GM12891 (cell line): ENCODE results near the gene VWC2.

Experiments
- POLR2A ChIP-seq: IDR thresholded peaks from 2 replicates; pipeline ENCODE4 v1.6.1; 2011; ENCODE audit warnings: low read depth, low read length, control low read depth
- POLR2AphosphoS5 ChIP-seq: IDR thresholded peaks from 2 replicates; pipeline ENCODE4 v1.6.1; 2011; ENCODE audit warnings: low read depth, low read length, control low read depth
- SPI1 ChIP-seq: IDR thresholded peaks from 2 replicates; pipeline ENCODE4 v1.6.1; 2011; ENCODE audit warnings: low read depth, low read length, control low read depth

GRCh38 chr7:49767719-49768118 lies 5.7 kb upstream of the VWC2 start:
- TF ChIP-seq POLR2AphosphoS5 (no peak), SPI1 (0 out of 2 replicates have a peak, but pooled peaks have one; percentile 17), POLR2A (no peak)
